Testis (tissue), 2 donors: Measurements from ENCODE around the gene GPR137.

Experiments used
- POLR2A ChIP-seq: fragments of 450-650 bp; IDR thresholded peaks from one replicate; pipeline ENCODE4 v1.6.1; 2017; ENCODE audit warnings: antibody characterized with exemption, mild to moderate bottlenecking, moderate library complexity
- TF ChIP-seq, protein P1 (sequence below), 3 experiments: fragments of 450-650 bp in 2 of 3; fragments of 200-600 bp in 1 of 3; sonication (generic) in 1 of 3; IDR thresholded peaks; one replicate each; pipeline ENCODE4 v1.5.1; 2016 to 2019; ENCODE audit warnings: antibody characterized with exemption in 3 of 3, mild to moderate bottlenecking in 2 of 3, moderate library complexity in 1 of 3

DNA sequence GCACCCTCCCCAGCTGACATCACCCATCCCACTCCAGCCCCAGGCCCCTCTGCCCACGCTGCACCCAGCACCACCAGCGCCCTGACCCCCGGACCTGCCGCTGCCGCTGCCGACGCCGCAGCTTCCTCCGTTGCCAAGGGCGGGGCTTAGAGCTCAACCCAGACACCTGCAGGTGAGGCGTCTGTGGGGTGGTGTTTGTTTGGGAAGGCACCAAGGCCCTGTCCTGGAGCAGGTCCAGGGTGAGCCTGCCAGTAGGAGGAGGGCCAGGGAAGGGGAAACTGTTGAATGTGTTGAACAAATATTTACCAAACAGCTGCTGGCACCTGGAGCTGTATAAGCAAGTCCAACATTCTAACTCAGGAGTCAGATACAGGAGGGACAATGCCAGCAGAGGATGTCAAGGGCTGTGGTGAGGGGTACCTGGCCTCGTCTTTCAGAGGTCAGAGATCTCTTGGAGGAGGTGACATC is 48.1 kb upstream of the GPR137 start:
- TF ChIP-seq, protein P1, sequence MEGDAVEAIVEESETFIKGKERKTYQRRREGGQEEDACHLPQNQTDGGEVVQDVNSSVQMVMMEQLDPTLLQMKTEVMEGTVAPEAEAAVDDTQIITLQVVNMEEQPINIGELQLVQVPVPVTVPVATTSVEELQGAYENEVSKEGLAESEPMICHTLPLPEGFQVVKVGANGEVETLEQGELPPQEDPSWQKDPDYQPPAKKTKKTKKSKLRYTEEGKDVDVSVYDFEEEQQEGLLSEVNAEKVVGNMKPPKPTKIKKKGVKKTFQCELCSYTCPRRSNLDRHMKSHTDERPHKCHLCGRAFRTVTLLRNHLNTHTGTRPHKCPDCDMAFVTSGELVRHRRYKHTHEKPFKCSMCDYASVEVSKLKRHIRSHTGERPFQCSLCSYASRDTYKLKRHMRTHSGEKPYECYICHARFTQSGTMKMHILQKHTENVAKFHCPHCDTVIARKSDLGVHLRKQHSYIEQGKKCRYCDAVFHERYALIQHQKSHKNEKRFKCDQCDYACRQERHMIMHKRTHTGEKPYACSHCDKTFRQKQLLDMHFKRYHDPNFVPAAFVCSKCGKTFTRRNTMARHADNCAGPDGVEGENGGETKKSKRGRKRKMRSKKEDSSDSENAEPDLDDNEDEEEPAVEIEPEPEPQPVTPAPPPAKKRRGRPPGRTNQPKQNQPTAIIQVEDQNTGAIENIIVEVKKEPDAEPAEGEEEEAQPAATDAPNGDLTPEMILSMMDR (IDR thresholded peaks at IDR 0.05): no peak
- no peak for TF ChIP-seq POLR2A
